Stimulated activated CD8-positive, alpha-beta memory T cell treated with anti-CD3 and anti-CD28 coated beads, Interleukin-15, amount 100 ng/mL, for 4 hours (primary cell): Measurements from ENCODE around the gene MAPK11.

Source experiments
- DNase-seq, 2 donors: peaks; one replicate each; pipeline ENCODE4 v3.0.0-alpha.2; 2020; ENCODE audit warnings: low read depth in 2 of 2

The MAPK11 gene

DNA sequence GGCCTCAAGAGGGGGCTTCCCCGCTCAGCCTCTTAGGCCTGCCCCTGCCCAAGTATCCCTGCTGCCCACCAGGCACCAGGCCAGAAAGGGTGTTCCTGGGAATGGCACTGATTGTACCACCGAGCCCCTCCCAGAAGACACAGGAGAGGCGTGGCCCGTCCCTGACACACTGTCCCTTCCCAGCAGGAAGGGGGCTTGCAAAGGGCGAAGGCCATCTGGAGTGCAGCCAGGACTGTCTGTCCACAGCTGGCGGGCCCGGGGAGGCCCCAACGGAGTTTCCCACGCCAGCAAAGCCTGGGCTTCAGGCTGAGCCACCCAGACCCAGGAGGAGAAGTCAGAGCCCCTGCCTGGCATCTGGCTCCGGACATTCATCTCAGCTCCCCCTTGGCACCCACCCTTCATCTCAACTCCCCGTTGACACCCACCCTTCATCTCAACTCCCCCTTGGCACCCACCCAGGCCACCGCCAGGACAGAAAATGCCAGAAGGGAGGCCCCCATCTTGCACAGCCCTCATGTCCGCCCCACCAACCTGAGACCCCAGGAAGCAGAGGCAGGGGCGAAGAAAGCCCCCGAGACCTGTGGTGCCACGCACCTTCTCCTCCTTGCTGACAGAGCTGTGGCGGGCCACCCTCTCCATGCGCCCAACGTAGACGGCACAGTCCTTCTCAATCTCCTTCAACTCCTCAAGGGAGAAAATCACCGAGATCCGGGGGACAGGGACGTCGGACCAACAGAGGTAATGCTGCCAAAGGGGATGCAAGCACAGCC, 44.8 kb downstream of the MAPK11 start:
- DNase-seq: no peak

DNA sequence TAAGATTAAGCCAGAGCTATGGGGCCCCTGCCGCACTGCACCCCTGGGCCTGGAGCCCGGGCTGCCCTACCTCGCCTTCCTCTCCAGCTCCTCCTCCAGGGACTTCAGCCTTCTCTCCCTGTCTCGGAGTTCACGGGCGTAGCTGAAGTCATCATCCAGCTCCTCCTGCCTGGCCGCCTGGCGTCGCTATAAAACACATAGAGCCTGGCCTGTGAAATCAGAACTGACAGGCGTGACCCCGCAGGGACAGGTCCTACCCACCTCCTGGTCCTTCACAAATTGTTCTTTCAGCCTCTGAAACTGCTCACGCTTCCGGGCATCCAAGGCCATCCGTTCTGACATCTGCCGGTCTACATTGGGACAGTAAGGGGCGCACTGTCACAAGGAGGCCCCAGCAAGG, 46.1 kb downstream of the MAPK11 start:
- DNase-seq: no peak

DNA sequence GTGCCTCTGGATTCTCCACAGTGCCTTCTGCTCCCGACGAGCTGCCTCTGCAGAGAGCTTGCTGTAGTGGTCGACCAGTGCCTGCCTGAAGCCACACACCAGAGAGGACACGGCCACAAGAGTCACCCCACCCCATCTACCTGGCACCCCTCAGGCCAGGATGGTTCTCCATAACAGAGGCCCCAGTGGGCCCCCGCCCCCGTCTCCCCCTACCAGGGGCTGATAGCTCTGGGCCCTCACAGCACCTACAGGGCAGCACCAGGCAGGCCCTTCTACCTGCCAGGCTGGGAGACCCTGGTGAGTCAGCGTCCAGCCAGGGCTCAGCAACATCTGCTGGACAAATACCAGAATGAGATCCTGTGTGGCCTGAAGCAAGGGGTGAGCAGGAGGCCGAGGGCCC, 47.7 kb downstream of the MAPK11 start:
- DNase-seq: no peak

DNA sequence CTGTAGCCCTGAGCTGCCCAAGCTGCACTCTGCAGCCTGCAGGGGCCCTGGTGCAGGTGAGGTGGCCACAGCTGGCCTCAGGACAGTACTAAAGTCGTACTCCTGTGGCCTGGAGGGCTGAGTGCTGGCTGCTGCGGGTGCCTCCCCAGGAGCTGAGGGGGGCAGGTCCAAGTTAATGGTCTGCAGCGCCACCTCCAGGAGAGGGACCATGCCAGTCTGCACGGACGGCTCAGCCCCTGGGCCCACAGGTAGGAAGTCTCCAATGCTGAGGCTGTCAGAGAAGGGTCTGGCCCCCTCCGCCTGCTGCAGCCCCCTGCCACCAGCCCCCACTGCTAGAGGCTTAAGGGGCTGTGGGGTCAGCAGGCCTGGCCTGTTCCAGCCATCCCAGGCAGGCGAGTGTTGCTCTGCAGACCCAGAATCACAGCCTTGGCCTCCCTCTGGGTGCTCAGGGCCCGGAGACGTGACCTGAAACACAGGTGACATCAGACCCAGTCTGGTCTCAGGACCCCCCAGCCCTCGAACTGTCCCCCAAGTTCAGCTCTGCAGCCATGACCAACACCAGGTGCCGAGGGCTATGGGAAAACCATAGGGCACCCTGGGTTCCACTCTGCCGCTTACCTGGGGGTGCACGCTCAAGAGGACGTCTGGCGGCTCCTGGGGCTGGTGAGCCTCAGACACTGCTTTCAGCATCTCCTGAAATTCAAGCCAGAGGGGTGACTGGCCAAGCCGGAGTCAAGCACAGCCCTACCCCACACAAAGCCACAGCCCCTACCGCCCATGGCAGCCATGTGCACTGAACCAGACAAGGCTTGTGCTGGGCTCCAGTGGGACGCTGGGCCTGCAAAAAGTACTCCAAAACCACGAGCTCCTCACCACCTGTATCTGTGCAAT, 48.5 kb downstream of the MAPK11 start:
- no peak for DNase-seq

DNA sequence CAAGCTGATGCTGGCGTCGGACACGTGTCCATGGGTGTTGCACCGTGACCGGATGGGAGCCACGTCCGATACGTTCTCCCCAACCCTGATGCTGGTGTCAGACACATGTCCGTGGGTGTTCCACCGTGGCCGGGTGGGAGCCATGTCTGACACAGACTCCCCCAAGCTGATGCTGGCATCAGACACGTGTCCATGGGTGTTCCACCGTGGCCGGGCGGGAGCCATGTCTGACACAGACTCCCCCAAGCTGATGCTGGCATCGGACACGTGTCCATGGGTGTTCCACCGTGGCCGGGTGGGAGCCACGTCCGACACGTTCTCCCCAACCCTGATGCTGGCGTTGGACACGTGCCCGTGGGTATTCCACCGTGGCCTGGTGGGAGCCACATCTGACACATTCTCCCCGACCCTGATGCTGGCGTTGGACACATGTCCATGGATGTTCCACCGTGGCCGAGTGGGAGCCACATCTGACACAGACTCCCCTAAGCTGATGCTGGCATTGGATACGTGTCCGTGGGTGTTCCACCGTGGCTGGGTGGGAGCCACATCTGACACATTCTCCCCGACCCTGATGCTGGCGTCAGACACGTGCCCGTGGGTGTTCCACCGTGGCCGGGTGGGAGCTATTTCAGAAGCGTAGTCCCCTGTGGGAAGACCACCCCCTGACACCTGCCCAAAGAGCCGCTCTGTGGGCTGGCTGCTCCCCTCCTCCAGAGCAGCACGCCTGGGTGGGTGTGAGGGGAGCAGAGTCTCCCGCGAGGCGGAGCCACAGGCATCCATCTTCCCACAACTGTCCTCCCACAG, 49.4 kb downstream of the MAPK11 start:
- no peak for DNase-seq

DNA sequence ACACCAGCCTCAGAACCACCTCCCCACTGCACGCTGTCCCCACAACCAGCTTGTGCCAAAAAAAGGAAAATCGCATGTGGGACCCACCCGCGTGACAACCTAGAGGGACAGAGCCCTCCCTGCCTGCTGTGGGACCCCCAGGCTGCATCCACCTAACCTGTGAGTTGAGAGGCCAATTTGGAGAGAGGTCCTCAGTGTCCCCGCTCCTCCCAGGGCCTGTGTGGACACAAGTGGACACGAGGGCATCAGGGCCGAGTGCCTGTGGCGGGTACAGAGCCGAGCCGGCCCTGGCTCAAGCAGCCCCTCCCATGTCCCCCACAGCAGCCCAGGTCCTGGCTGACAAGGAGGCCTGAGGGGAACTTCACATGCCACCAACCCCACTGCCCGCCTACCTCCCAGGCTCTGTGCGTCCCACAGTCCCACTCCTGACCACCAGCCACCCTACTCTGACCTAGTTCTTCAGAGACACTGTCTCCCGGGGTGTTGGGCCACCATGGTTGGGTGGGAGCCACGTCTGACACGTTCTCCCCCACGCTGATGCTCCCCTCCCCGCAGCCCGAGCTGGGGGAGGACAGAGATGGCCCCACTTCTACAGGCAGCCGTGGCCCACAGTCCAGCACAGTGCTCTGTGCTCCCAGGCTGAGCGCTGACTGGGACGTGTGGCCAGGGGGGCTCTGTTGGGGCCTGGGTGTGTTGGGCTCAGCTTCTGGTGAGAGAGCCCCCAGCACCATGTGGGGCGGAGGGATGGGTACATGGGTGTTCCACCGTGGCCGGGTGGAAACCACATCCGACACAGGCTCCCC, 50.2 kb downstream of the MAPK11 start:
- no peak for DNase-seq

DNA sequence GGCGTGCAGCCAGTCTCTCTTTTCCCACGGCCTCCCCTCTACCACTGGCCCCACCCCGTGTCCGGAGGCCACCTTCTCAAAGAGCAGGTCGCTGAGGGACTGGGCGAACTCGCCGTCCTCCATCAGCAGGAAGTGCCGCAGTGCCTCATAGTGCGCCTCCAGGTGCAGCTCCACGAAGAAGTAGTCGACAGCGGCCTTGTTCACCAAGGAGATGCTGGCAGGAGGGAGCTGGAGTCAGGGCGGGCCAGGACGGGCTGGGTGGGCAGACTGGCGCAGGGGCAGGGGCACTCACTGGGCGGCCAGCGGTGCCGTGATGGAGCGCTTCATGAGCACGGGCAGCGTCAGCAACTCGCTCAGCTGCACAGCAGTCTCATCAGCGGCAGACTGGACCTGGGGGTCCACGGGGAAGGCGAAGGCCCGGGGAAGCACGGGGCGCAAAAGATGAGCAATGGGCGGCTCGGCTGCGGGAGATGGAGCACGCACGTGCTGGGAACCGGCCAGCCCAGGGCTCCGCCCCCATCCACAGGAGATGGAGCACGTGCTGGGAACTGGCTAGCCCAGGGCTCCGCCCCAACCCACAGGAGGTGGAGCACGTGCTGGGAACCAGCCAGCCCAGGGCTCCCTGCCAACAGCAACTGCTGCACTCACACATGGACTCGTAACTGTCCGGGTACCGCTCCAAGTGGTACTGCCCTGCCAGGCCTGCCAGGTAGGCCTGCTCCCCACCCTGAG, 51.0 kb downstream of the MAPK11 start:
- no peak for DNase-seq

DNA sequence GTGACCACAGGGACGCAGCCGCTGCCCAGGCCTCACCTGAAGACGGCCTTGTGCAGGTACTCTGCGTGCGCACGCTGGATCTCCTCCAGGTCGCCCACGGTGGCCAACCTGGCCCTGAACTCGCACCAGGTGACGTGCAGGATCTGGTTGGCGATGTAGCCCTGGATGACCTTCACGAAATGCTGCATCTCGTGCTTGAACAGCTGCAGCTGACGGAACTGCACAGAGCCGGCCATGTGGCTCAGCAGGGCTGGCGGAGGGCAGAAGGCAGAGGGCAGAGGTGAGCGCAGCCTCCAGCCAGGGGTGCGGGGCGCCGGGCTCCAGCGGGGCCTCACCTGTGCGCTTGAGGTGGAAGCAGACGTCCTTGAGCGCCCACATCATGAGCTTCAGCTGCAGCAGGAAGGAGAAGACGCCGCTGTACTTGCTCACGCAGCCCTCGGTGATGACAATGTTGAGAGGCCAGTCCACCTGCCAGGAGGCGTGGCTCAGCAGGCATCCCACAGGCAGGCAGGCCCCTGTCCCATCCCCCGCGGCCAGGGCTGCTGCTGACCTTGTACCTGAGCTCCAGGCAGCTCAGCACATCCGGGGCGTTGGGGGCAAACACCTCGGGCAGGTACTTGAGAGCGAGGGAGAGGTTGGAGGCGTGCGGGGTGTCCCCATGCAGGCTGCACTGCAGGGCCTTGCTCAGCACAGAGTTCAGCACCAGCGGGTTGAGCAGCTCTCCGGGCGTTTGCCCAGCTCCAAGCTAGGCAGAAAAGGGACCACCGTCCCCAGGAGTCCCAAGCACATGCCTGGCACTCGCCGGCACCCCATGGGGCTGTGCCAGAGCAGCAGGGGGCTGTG, 51.8 kb downstream of the MAPK11 start:
- DNase-seq: no peak

DNA sequence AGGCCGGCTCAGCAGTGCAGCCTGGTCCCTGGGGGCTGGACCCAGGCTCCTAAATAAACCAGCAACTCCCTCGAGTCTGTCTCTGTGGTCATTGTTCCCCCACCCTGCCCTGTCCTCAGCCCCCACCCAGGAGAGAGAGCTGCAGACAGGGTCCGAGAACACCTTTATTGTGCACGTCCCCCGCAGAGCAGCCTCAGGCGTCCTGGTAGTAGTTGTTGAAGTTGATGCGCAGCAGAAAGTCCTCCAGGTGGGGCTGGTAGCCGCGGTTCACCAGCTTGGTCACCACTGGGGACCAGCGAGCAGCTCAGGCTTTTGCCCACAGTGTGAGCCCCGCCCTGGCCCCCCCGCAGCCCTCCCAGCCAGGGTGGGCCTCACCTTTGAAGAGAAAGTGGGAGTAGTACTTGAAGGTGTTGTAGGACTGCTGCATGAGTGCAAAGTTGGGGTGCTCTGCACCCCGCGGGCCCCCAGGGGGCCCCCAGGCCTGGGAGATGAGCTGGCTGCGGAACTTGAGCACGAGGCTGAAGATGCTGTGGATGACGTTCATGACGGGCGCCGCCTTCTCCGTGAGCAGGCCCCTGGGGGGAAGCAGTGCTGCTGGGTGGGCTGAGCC, 52.5 kb downstream of the MAPK11 start:
- no peak for DNase-seq

DNA sequence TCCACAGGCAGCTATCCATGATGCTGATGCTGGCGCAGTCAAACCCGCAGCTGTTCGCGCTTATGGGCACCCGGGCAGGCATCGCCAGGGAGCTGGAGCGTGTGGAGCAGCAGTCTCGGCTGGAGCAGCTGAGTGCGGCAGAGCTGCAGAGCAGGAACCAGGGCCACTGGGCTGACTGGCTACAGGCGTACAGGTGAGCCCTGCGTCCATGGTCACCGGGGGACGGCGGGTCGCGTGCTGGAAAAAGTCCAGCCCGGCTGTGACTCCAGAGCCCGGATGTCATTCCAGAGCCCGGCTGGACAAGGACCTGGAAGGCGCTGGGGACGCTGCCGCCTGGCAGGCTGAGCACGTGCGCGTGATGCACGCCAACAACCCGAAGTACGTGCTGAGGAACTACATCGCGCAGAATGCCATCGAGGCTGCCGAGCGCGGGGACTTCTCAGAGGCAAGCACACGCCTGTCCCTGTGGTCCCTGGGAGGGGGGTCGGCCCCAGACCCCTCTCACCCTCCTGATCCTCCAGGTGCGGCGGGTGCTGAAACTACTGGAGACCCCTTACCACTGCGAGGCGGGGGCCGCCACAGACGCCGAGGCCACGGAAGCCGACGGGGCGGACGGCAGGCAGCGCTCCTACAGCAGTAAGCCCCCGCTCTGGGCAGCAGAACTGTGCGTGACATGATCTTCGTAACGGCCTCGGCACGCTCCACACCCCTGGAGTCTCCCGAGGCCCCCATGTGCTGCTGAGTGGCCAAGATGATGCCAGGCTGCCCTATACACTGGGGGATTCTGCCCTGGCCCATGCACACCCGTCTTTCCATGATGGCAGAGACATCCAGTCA, 53.3 kb downstream of the MAPK11 start:
- no peak for DNase-seq

DNA sequence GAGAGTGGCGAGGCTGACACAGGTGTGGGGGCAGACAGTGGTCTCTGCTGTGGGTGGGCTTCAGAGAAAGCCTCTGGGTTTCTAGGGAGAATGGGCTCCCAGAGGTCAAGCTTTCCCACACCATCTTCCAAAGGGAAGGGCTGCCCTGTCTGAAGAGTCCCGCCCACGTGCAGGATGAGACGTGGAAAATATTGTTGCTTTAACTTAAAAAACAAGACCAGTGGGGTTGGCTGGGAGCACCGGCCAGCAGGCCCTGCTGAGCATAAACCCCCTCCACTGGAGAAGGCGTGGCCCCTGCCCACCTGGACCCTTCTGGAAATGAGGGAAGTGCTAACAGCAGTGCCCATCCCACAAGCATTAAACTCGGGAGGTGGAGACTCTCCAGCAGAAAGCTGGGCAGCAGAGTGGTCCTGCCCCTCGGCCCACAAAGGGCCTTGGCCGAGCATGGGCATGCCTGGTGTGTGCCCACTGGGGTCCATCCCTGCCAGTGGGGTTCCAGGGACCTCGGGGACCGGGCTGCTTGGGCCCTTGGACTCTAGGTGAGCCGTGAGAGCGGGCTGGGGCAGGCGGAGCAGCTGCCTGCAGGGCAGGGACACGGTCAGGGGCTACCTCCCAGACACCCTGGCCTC, 54.0 kb downstream of the MAPK11 start:
- DNase-seq: no peak

DNA sequence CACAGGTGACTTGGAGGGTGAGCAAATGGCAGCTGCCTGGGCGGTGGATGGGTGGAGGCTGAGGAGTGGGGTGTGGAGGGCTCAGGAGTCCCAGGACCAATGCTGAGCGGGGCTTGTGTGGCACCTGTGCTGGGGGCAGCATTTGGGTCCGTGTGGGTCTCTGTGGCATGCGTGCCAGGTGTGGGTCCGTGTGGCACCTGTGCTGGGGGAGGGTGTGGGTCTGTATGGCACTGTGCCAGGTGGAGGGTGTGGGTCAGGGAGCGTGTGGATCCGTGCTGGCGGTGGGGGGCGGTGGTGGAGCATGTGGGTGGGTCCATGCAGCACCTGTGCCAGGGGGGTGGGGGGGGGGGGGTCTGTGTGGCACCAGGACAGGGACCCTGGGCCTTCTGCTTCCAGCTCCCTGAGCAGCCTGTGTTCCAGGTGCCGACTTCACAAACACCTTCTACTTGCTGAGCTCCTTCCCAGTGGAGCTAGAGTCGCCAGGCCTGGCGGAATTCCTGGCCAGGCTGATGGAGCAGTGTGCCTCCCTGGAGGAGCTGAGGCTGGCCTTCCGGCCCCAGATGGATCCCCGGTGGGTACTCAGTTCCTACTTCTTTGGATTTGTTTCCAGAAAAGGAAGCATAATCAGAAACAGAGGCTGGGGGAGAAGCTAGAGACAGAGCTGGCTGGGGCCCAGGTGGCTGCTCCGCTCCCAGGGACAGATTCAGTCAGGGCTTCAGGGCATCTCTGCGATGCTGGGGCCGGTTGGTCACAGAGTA, 54.7 kb downstream of the MAPK11 start:
- DNase-seq: no peak
